Lung microvascular endothelial cell (primary cell): ENCODE data around the gene SYT3. TPM values are rescaled to one million over a fixed set of nuclear protein-coding genes. Genes with fewer than 3 reads are reported as not detected.
A peak's percentile ranks its signal among the peaks of the same experiment; 100 is the strongest.
"Not testable (repeated sequence)": the region's sequence is repeated elsewhere in the genome, so short reads cannot be mapped to it uniquely, and the experiment has no call there.

Experiments
- DNase-seq, 2 donors: peaks; one replicate each; pipeline versions ENCODE4 v3.0.0 to v3.0.0-alpha.2; 2010; ENCODE audit warnings: low read depth in 2 of 2
- total RNA-seq: library from RNA; depleted of rRNA; stranded (reverse); fragments of >200 nt; gene quantifications from 2 replicates; pipeline ENCODE4 v1.2.1, GENCODE V29; 2014

The SYT3 gene
- total RNA-seq, 1 donor from 2014 or later, result under 0.01 TPM

DNA sequence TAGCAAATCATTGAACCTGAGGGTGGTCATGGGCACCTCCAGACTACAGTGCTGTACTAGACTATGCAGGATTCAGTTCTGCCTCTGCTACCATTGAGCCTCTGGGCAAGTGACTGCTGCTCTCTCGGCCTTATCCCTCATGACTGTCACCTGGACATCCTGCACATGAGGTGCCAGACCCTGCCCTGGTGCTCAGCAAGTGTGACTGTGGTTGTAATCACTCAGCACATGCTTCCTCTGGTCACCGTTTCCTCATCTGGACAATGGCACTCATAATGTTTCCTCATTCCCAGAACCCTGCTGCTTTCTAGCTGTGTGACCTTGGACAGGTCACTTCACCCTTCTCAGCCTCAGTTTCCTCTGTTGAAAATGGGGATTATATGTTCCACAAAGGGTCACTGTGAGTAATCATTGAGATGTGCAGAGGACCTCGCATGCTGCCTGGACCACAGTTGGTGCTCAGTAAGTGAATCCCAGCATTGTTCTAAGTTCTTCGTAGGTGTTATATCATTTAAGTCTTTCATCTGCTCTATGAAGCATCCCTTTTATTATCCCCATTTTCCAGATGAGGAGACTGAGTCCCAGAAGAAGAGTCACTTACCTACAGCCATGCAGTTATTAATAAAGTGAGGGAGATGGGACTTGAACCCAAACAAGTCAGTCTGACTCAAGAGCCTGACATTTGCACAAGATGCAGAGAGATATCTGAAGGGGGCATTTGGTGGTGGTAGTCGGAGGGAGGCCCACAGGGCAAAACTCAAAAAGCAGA, 3.2 kb downstream of the SYT3 start:
- DNase-seq, result peak in 1 of 2 donors; percentile 56

DNA sequence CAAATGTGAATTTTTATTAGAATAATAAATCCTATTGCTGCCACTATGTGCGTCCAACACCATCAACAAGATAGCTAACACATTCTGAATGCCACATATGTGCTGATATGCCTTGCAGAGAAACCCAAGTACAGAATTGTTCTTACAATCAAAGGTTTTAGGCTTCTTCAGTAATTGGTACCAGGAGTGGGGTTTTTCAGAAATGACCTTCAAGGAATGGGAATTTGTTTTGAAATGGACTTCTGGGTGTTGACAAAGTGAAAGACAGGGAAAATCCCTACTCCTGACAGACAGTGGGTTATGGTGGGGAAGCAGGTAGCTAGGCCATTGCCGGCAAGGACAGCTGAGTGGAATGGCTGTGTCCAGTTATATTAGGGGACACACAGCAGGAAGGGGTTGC, 5.7 kb downstream of the SYT3 start:
- no peak for DNase-seq

DNA sequence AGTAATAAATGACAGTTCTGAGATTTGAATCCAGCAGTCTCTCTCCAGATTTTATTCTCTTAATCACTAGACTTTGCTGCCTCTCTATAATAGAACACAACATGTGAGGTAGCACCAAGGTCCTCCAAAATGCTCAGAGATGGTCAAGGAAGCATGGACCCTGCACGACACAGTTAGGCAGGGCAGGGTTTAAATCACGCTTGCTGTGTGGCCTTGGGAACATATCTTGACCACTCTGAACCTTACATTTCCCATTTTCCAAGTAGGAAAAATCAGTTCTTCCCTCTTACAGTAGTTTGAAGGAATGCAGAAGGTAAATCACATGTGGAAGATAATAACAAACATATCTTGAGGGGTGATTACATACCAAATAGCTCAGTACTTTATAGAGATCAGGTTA, 6.3 kb downstream of the SYT3 start:
- DNase-seq, result no peak

DNA sequence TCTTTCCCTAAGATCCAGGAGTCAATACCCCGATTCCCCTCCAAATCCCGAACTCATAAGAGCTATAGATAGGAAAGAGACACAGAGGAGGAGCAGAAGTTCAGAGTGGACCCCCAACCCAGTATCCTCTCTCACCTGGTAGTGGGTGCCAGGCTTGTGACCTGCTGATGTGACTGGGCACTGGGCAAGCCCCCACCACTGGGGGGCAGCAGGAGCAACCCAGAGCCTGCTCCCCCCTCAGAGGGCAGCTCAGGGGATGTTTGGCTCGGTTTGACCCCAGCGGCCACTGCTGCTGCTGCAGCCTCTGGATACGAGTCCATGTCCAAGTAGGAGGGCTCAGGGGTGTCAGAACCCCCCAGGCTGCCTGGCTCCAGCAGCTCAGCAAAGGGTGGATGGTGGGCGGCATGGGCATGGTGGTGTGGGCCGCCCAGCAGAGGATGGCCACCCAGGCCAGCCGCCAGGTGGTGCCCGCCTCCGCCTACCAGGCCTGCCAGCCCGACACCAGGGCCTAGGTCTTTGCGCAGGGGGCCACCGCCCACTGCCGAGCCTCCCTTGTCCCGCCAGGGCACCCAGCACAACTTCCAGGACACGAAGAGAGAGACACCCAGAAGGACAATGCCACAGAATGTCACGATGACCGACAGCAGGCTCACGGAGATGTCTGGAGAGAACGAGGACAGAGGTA, 7.4 kb downstream of the SYT3 start:
- no peak for DNase-seq

DNA sequence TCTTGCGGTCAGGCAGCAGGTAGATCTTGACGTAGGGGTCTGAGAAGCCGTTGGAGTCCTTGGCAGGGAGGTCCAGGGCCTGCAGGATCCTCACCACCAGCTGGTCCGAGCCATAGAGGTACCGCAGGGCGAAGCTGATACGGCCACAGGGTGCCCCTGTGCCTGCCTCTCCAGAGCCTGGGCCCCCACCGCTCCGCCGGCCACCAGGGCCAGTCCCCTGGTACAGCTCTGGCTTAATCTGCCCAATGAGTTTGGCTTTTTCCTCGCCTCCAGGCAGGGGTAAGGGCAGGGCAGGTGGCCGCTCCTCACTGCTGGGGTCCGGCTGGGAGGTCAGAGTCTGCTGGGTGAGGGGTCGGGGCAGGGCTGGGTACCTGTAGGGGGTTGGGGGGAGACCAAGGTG, 9.9 kb downstream of the SYT3 start:
- no peak for DNase-seq

DNA sequence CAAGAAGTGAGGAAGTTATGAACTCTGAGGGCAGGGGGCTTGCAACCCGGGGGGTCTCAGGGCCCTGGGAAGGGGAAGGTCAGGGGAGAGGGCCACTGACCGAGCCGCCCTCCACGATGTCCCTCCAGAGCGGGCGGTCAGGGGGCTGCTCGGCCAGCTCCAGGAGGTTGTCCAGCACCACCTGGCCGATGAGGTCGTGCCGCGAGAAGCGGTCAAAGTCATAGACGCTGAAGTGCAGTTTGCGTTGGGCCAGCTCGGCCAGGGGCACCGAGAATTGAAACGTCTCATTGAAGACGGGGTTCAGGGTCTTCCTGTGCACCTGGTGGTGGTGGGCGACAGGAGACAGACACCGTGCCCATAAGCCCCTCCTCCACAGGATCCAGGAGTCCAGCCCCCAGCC, 10.5 kb downstream of the SYT3 start:
- DNase-seq, result no peak

DNA sequence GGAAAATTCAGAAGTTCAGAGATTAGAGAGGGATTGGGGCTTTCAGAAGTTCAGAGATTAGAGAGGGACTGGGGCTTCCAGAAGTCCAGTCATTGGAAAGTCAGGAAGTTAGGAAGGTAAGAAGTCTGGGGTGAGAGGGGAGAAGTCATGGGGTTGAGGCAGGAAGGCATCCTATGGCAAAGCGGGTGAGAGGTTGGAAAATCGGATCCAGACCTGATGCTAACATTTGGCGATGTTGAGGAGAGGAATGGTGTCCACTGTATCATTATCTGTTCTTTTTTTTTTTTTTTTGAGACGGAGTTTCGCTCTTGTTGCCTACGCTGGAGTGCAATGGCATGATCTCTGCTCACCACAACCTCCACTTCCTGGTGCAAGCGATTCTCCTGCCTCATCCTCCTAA, 11.1 kb downstream of the SYT3 start:
- DNase-seq, result no peak

DNA sequence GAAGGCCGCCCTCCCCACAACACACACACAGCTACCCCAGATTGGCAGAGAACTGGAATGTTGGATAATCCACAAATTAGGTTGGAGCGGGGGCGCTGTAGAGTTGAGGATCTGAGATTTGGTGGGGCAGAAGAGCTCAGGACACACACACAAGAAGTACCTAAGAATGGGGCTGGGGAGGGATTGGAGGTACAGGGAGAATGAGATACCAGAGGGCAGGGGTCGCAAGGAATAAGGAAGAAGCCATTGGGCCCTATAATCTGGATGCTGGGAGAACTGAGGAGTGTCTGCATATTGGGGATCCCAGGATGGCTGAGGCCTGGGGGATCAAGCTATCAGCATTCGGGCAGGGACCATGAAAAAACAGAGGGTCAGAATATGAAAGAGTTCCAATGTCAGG, 11.5 kb downstream of the SYT3 start:
- DNase-seq, result no peak

DNA sequence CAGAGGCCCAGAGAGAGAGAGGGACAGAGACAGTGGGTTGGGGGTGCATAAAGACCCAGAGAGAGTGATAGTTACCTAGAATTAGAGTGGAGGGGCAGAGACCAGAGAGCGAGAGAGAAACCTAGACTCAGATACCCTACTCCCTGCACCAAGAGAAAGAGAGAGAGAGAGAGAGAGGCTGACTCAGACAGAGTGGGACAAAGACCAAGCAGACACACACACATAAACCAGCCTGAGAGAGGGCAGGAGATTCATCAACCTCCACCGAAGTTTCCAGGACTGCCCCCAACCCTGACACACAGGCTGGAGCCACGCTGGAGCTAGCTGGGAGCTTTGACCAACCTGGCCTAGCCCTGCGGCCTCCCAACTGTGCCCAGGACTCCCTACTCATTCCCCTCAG, 12.9 kb downstream of the SYT3 start:
- DNase-seq, result no peak

DNA sequence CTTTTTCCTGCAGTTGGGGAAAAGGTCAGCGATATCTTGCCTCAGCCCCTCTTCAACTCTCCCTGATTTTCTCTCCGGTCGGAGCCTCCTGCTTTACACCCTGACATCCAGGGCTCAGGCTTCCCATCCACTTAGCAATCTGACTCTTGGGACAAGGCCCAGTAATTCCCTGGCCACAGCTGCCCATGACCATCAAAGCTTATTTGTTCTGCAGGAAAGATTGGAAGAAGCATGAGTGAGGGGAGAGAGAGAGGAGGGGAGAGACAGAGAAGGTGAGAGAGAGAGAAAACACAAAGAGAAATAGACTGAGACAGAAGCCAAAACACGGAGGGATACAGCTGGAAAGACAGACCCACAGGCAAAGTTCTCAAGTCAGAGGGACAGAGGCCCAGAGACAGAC, 13.7 kb downstream of the SYT3 start:
- no peak for DNase-seq

DNA sequence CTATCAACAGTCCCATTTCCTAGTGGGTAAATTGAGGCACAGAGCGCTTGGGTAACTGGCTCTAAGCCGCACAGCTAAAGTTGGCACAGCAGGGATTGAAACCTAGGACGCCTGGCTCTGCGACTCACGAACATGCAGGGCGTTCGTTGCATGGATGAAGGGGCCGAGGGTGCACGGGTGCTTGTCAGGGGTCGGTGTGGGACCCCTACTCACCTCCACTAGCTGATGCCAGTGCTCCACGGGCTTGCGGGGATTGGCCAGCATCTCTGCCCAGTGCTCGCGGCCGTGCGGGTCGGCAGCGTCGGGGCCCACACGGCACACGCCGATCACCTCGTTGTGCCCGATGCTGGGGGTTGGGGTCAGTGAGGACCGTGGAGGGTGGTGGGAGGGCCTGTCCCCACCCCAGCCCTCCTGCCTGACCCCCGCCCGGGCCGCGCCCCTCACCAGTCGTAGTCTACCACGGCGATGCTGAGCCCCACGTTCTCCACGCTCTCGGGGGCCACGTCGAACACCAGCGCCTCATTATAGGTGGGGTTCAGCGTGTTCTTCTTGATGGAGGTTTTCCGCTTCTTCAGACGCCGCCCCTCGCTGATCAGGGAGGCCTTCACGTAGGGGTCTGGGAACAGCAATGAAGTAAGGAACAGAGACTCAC, 14.6 kb downstream of the SYT3 start:
- no peak for DNase-seq

DNA sequence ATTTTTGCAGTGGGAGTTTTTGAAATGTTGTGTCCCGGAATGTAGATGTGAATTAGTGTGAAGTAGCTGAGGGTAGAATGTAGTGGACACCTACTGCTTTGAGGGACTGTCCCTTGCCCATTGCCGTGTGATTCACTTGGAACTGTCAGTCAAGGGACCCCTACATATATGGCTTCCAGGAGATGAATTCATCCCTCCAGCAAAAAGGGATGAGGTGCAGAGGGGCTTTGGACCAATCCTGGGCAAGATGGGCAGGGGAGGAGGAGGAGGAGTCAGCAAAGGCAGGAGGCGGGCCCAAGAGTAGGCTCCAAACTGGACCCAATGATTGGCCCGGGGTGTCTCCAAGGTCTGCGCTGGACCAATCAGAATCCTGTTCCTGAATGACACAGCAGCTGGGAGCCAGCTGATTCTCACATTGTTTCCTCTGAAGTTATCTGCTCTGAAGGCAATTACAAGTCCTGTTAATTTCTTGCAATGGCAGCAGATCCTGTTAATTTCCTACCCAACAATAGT, 19.2 kb downstream of the SYT3 start:
- not testable (repeated sequence) for DNase-seq

DNA sequence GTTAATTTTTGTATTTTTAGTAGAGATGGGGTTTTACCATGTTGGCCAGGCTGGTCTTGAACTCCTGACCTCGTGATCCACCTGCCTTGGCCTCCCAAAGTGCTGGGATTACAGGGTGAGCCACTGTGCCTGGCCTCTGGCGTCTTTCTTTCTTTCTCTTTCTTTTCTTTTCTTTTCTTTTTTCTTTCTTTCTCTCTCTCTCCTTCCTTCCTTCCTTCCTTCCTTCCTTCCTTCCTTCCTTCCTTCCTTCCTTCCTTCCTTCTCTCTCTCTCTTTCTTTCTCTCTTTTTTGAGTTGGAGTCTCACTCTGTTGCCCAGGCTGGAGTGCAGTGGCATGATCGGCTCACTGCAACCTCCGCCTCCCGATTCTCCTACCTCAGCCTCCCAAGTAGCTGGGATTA, 20.5 kb downstream of the SYT3 start:
- not testable (repeated sequence) for DNase-seq

DNA sequence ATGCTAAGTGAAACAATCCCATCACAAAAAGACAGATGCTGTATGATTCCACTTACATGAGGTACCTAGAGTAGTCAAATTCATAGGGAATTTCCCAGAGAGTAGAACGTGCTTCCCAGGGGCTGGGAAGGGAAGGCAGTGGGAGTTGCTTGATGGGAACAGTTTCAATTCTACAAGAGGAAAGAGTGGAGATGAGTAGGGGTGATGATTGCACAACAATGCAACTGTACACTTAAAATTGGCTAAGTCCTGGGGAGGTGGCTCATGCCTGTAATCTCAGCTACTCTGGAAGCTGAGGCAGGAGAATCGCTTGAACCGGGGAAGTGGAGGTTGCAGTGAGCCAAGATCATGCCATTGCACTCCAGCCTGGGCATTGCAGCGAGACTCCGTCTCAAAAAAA, 21.3 kb downstream of the SYT3 start:
- DNase-seq, result not testable (repeated sequence)

DNA sequence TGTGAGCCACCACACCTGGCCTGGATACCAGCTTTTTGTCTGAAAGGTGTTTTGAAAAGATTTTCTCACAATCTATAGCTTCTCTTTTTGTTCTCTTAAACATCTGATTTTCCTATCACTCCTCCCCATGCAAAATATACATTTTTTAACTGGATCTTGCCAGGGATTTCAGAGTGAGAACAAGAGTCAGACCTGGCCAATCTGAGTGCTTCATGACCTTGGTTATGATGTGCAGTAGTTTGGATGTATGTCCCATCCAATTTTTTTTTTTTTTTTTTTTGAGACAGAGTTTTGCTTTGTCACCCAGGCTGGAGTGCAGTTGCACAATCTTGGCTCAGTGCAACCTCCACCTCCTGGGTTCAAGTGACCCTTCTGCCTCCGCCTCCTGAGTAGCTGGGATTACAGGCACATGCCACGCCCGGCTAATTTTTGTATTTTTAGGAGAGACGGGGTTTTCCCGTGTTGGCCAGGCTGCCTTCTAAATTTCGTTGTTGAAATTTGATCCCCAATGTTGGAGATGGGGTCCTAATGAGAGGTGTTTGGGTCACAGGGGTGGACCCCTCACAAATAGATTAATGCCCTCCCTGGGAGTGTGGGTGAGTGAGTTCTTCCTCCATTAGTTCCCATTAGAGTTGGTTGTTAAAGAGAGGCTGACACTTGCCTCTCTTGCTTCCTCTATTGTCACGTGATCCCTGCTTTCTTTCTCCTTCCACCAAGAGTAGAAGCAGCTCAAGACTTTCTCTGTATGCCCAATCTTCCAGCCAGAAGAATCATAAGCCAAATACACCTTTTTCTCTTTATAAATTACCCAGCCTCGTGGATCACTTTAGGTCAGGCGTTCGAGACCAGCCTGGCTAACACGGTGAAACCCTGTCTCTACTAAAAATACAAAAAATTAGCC, 26.9 kb downstream of the SYT3 start:
- not testable (repeated sequence) for DNase-seq

DNA sequence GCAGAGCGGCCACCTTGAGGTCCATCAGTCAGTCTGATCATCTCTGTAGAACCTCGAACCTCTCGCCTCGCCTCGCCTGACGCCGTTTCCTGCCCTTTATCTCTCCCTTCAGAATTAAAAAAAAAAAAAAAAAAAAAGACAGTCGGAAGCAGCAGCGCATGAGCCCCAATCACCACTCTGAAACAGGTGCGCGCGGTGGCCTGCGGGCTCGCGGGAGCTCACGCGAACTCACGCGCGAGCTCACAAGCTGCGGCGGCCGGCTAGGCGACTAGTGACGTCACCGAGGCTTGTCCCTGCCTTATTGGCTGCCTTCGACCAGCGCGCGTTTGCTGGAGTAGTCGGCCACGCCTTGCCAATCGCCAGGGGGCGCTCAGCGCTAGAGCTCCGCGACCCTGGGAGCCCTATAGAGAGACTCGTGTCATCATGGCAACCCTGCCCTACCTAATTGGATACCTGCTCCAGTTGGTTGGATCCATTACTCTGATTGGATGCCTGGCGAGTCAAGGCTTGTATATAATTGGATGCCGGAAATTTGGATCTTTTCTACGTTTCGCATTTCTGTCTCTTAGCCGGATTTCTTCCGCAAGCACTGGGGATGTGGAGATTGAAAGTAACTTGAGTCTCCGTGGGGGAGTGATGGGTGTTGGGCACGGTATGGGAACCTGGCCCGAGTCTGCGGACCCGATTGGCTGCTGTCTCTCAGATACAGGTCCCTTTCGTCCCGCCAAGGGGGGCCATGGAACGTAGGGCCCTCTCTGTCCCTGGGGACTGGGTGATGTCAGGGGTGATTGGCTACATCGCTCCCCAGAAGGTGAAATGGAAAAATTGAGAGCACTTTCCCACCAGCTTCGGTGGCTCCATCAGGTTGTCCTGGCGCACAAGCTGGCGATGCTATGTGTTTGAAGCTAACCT, 31.6 kb downstream of the SYT3 start:
- peak; percentile 90 to 92 for DNase-seq

DNA sequence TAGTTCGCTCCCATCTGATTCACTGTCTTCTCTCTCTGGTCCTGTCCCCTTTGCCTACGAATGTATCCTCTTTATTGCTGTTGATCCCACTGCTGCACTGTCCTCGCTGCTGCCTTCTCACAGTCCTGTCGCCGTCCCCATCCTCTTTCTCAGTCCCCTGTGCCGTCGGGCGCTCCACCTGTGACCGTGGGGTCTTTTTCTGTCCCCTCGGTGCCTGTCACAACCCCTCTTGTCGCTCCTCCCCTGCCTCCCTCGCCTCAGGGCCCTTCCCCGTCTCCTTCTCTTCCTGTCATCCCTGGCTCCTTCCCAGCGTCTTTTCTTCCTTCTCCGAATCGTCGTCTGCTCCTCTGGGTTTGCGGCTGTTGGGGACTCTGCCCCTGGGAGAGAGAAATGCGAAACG, 32.3 kb downstream of the SYT3 start:
- no peak for DNase-seq

DNA sequence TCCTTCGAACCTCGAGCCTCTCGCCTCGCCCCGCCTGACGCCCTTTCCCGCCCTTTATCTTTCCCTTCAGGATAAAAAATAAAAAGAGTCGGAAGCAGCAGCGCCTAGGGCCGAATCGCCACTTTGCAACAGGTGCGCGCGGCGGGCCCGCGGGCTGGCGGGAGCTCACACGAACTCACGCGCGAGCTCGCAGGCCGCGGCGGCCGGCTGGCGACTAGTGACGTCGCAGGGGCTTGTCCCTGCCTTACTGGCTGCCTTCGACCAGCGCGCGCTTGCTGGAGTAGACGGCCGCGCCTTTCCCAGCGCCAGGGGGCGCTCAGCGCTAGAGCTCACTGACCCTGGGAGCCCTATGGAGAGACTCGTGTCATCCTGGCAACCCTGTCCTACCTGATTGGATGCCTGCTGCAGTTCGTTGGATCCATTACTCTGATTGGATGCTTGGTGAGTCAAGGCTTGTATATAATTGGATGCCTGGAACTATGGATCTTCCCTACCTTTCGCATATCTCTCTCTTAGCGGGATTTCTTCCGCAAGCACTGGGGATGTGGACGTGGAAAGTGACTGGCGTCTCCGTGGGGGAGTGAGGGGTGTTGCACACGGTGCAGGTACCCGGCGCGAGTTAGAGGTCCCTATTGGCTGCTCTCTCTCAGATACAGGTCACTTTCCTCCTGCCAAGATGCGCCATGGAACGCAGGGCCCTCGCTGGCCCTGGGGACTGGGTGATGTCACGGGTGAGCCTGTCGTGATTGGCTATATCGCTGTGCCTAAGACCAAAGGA, 33.4 kb downstream of the SYT3 start:
- DNase-seq, result not testable (repeated sequence)

DNA sequence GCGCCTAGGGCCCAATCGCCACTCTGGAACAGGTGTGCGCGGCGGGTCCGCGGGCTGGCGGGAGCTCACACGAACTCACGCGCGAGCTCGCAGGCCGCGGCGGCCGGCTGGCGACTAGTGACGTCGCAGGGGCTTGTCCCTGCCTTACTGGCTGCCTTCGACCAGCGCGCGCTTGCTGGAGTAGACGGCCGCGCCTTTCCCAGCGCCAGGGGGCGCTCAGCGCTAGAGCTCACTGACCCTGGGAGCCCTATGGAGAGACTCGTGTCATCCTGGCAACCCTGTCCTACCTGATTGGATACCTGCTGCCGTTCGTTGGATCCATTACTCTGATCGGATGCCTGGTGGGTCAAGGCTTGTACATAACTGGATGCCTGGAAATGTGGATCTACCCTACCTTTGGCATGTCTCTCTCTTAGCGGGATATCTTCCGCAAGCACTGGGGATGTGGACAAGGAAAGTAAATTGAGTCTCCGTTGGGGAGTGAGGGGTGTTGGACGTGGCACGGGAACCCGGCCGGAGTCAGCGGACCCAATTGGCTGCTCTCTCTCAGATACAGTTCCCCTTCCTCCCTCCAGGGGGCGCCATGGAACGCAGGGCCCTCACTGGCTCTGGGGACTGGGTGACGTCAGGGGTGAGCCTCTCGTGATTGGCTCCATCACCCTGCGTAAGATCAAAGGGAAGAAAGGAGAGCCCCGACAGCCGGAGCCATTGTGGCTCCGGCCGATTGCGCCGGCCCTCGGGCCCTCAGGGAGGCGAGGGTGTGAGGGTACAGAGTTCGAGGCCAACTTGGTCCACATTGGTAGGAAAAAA, 35.2 kb downstream of the SYT3 start:
- DNase-seq, result not testable (repeated sequence)
